HG03175 (cell line): Measurements from ENCODE around the gene RSRC1.
"Not testable (repeated sequence)": the region's sequence is repeated elsewhere in the genome, so short reads cannot be mapped to it uniquely, and the experiment has no call there.

Experiments used
- ATAC-seq: cut with Tn5 transposase; IDR thresholded peaks from one replicate; pipeline ENCODE4 v1.9.1; 2021; ENCODE audit warnings: mild to moderate bottlenecking, moderate library complexity; ENCODE audit not compliant: unreplicated experiment

The RSRC1 gene

GRCh38 chr3:158381262-158381868 lies 271.5 kb downstream of the RSRC1 start:
- ATAC-seq = no peak

GRCh38 chr3:158382479-158382878 lies 272.6 kb downstream of the RSRC1 start:
- ATAC-seq = no peak

- peak; percentile 78 for ATAC-seq
Measured at GRCh38 chr3:158384019-158384418, 274.1 kb downstream of the RSRC1 start.

- ATAC-seq = no peak
Measured at GRCh38 chr3:158395421-158395820, 285.5 kb downstream of the RSRC1 start.

GRCh38 chr3:158402590-158402989 lies 292.7 kb downstream of the RSRC1 start:
- ATAC-seq = no peak

- ATAC-seq = no peak
Measured at GRCh38 chr3:158403013-158403412, 293.1 kb downstream of the RSRC1 start.

- no peak for ATAC-seq
Measured at GRCh38 chr3:158404131-158404718, 294.3 kb downstream of the RSRC1 start.

- no peak for ATAC-seq
Measured at GRCh38 chr3:158405507-158405906, 295.6 kb downstream of the RSRC1 start.

GRCh38 chr3:158407844-158408517 lies 298.1 kb downstream of the RSRC1 start:
- ATAC-seq = no peak

- ATAC-seq = not testable (repeated sequence)
Measured at GRCh38 chr3:158408518-158408897, 298.6 kb downstream of the RSRC1 start.

GRCh38 chr3:158418035-158418434 lies 308.1 kb downstream of the RSRC1 start:
- no peak for ATAC-seq

GRCh38 chr3:158419820-158420653 lies 310.1 kb downstream of the RSRC1 start:
- no peak for ATAC-seq

GRCh38 chr3:158420654-158421396 lies 310.9 kb downstream of the RSRC1 start:
- ATAC-seq = peak; percentile 90

- ATAC-seq = no peak
Measured at GRCh38 chr3:158430448-158430847, 320.6 kb downstream of the RSRC1 start.

- ATAC-seq = no peak
Measured at GRCh38 chr3:158430968-158431367, 321.1 kb downstream of the RSRC1 start.

- no peak for ATAC-seq
Measured at GRCh38 chr3:158431829-158432228, 321.9 kb downstream of the RSRC1 start.

GRCh38 chr3:158434412-158435038 lies 324.6 kb downstream of the RSRC1 start:
- peak; percentile 79 for ATAC-seq

GRCh38 chr3:158443632-158444031 lies 333.7 kb downstream of the RSRC1 start:
- ATAC-seq = peak; percentile 87

GRCh38 chr3:158447408-158447807 lies 337.5 kb downstream of the RSRC1 start:
- no peak for ATAC-seq

GRCh38 chr3:158451405-158452055 lies 341.6 kb downstream of the RSRC1 start:
- no peak for ATAC-seq
